Frontal cortex (tissue), 1 donor: ENCODE measurements around the gene RAD21L1. TPM values are rescaled to one million over a fixed set of nuclear protein-coding genes. Genes with fewer than 3 reads are reported as not detected.

Source experiments
- total RNA-seq: library from RNA; depleted of rRNA; stranded (reverse); fragments of >200 nt; gene quantifications from one replicate; pipeline ENCODE4 v1.2.3, GENCODE V29; 2014

The RAD21L1 gene
- total RNA-seq, 1 donor from 2014 or later, result under 0.01 TPM

Other genes starting within 250 kb of the RAD21L1 start
- under 0.01 TPM for gene RSPO4, start 223.7 kb upstream of the RAD21L1 start, total RNA-seq
- gene PSMF1, start 107.4 kb upstream of the RAD21L1 start, total RNA-seq, result 24.5 TPM
- 9.4 TPM for gene TMEM74B, start 41.1 kb upstream of the RAD21L1 start, total RNA-seq
- 0.41 TPM for gene C20orf202, start 22.6 kb upstream of the RAD21L1 start, total RNA-seq
- gene SNPH, start 40.2 kb downstream of the RAD21L1 start, total RNA-seq, result 21.6 TPM
- gene SDCBP2, start 103.1 kb downstream of the RAD21L1 start, total RNA-seq, result 3.3 TPM
- gene FKBP1A, start 167.0 kb downstream of the RAD21L1 start, total RNA-seq, result 83.2 TPM
- gene NSFL1C, start 240.8 kb downstream of the RAD21L1 start, total RNA-seq, result 29.3 TPM